Fibroblast of skin of right quadriceps (primary cell): ENCODE results near the gene ZFP91.
A peak's percentile ranks its signal among the peaks of the same experiment; 100 is the strongest.

Source experiments
- DNase-seq: peaks from one replicate; pipeline ENCODE4 v3.0.0-alpha.2; 2013

Gene ZFP91

DNA sequence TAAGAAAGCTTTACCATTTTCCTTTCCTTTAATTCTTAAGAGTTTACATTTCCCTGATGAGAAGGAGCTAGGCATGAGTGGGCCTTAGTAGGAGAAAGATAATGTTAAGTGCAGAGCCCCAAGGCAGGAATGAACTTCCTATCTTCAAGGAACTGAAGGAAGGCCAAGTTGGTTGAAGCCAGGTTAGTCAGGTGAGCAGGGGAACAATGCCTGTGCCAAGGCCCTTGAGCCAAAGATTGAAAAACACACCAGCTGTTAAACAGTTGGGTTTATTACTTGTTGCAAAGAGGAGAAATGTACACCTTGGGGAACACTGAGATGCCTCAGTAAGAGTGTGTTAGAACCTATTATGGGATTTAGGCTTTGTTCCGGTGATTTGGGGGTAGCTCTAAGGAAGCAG is 53.6 kb downstream of the ZFP91 start:
- no peak for DNase-seq

- DNase-seq, result no peak
Observed at GRCh38 chr11:58636587-58636986, 57.7 kb downstream of the ZFP91 start.

GRCh38 chr11:58637371-58637770 is 58.5 kb downstream of the ZFP91 start:
- no peak for DNase-seq

- no peak for DNase-seq
Observed at GRCh38 chr11:58639103-58639502, 60.2 kb downstream of the ZFP91 start.

- DNase-seq, result no peak
Observed at GRCh38 chr11:58639669-58640068, 60.8 kb downstream of the ZFP91 start.

- DNase-seq, result no peak
Observed at GRCh38 chr11:58640386-58641023, 61.6 kb downstream of the ZFP91 start.

- DNase-seq, result no peak
Observed at GRCh38 chr11:58641341-58641740, 62.5 kb downstream of the ZFP91 start.

DNA sequence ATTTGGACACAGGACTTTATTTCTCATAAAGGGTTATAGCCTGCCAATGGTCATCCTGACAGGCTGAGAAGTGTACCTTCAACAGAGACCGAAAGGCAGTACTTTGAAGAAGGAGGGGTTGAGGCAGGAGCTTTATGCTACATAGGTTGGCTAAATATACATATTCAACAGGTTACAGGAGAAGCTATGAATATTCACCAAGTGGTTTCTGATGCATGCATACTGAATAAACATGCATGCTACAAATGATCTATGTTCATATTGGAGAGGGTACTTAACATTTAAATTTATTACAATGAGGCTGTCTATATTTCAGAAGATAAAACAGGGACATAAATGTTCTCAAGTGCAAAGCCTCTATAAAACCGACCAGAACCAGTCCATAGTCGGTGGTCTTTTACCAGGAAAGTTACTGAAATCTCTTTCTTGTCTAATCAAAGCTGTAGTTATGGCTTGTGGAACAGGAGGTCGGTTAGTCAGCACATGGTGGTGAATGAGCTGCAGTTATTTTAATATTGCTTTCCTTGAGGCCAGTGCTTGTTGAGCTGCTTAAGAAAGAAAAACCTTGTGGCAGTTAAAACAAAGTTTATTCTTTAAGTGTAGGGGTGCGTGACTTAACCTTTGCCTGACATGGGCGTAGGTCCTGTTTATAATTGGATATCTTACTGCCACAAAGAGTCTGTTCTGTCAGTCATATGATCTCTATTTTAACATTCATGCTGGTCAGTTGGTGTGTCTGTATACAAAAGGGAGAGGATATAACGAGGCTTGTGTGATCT is 63.1 kb downstream of the ZFP91 start:
- DNase-seq, result no peak

DNA sequence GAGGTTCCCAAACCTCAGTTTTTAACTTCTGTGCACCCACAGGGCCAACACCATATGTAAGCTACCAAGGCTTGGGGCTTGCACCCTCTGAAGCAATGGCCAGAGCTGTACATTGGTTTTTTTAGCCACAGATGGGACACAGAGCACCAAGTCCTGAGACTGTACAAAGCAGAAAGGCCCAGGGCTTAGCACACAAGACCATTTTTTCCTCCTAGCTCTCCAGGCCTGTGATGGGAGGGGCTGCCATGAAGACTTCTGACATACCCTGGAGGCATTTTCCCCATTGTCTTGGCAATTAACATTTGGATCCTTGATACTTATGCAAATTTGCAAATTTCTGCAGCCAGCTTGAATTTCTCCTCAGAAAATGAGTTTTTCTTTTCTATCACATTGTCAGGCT is 67.0 kb downstream of the ZFP91 start:
- no peak for DNase-seq

- no peak for DNase-seq
Observed at GRCh38 chr11:58647141-58647699, 68.4 kb downstream of the ZFP91 start.

DNA sequence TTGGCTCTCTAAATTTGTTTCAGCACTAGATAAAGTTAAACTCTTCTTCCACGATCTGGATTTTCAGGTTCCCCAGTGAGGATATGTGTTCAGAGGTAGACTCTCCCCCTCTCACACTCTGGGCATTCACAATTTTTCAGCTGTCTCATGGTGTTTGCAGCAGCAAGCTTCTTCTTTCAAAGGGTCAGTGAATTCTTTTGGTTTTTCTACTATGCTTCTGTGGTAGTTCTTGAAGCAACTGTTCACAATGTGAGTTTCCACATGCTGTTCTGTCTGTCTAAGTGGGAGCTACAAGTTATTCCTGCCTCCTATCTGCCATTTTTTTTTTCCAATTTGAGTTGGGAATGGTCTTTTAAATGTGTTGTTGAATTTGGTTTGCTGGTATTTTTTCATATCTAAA is 69.0 kb downstream of the ZFP91 start:
- no peak for DNase-seq

DNA sequence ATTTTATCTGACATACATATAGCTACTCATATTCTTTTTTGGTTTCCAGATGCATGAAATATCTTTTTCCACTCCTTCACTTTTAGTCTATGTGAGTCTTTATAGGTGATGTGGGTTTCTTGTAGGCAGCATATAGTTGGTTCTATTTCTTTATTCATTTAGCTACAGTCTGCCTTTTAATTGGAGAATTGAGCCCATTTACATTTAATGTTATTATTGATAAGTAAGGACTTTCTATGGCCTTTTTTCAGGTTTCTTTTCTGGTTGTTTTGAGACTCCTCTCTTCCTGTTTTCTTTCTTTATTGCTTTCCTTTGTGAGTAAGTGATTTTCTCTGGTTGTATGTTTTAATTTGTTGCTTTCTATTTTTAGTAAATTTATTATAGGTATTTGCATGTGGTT is 70.8 kb downstream of the ZFP91 start:
- DNase-seq, result no peak

DNA sequence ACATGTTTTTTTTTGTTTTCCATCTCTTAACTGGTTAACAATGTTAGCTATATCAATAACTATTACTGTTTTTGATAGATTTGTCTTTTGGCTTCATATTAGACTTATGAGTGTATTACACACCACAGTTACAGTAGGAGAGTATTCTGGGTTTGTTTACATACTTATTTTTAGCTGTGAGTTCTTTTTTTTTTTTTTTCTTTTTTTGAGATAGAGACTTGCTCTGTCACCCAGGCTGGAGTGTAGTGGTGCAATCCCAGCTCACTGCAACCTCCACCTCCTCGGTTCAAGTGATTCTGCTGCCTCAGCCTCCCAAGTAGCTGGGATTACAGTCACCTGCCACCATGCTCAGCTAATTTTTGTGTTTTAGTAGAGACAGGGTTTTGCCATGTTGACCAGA is 71.6 kb downstream of the ZFP91 start:
- DNase-seq, result no peak

GRCh38 chr11:58652726-58653280 is 73.9 kb downstream of the ZFP91 start:
- no peak for DNase-seq

DNA sequence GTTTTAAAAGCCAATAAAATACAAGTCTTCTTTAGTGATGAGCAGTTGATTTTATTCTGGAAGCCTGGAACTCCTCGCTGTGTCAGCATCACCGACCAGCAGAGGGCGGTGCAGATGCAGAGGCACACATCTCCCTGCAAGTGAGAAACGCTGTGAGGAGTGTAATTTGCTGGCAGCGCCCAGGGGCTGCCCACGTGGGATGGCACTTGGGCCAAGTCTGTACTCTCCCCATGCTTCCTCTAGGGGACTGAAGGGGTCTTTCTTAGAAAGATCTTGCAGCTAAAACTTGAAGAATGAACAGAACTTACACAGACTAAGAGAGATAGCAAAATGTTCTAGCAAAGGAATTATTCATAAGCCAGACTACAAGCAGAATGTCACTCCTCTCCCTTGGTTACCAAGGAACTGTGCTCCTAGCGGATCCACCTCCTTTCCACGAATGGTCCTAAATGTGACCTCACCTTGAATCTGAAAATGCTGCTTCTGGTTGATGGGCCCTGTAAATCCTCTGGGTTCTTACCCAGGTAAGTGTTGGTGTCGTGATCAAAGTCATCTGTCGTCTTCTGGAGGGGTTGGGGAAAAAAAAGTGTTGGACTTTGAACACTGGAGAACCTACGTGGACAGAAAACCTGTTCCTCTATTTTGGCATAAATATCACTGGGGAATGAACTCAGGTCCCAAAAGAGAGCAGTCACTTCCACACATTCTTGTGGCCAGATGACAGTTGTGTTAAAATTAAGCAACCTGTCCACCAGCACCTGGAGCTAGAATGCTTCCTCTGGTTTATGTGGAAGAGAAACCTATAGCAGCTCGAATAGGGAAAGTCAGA is 75.4 kb downstream of the ZFP91 start:
- DNase-seq, result peak; percentile 61

DNA sequence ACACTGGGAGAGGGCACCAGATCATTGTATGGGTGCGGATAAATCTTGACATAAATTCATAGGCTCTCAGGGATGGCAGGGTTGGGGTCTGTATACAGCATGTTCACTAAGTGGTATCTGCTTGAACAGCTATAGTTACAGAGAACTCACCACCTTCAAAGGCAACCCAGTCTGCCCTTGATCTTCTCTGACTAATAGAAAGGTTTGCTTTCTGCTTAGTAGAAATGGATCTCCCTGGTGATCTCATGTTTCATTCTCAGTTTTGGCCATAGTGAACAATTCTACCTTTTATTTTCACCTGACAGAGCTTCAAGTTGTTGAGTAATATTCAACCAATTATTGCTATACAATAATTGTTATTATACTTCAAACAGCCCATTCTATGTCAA is 76.0 kb downstream of the ZFP91 start:
- no peak for DNase-seq

- DNase-seq, result no peak
Observed at GRCh38 chr11:58656348-58656747, 77.5 kb downstream of the ZFP91 start.

- DNase-seq, result no peak
Observed at GRCh38 chr11:58658623-58659022, 79.8 kb downstream of the ZFP91 start.

DNA sequence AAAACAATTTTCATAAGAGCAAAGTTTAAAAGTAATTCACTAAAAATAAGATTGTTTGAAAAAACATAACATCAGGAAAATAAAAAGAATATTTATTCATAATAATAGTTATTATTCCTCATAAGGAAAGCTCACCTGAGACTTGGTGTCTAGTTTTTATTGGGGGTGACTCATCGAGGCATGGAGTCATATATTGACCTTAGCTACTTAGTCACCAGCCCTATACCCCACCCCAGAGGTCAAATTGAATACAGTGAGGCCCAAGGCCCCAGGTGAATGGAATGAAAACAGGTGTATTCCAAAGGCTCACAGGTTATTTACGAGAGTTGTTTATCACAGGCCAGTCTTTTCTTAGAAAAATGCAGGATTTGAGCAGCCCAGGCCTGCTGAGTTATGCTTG is 80.5 kb downstream of the ZFP91 start:
- no peak for DNase-seq

DNA sequence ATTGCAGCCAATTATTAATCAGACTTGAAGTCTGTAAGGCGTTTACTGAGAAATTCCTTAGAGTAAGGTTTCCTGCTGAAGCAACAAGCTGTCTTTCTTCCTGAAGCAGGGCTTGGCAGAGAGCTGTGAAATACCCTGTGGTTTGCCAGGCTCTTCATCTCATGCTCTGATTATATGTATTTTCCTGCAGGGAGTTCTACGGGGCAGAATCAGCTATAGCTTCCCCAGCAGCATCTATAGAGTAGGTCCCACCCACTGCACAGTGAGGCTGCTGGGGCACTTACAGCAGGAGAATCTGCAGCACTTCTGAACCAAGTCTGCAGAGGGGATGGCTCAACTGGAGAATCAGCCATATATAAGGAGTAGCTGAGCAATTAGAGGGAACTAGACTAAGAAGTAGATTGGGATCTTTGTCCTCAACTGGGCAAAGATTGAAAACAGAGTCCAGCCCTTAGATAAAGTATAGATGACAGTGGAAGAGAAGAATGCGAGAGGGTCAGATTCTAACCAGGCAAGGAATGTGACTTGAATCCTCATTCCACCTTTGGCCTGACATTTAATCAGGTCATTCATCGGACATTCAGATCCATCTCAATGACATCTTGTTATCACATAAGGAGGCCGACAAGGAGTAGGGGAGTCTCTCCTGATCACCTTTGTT is 81.2 kb downstream of the ZFP91 start:
- DNase-seq, result no peak
